ENCODE measurements around the gene GNLY. TPM values are rescaled to one million over a fixed set of nuclear protein-coding genes. Genes with fewer than 3 reads are reported as not detected.
A peak's percentile ranks its signal among the peaks of the same experiment; 100 is the strongest.

Gene GNLY
- total and polyA plus RNA-seq, 2 of the 4 experiments (the other 2 are of a cell fraction): not detected

- H2BK15ac ChIP-seq (ENCODE audit: low read depth, low read length): no peak overlapping the region; the same call in 2 of the 3 replicates
- no peak overlapping the region; the same call in 1 of the 2 replicates for H3K23ac ChIP-seq (ENCODE audit: low read depth, low read length)
- H4K20me1 ChIP-seq (ENCODE audit: insufficient read depth, low read length): peaks cover 7% of the 10 kb centered on the region
- H2BK5ac ChIP-seq (ENCODE audit: low read depth, low read length, poor library complexity, severe bottlenecking): no peak overlapping the region
- H3K27me3 ChIP-seq (ENCODE audit: control insufficient read depth, insufficient read depth, low read length): no peaks in the 10 kb centered on the region
- peaks cover 28% of the 10 kb centered on the region for H3K4me1 ChIP-seq (ENCODE audit: control insufficient read depth, insufficient read depth, low read length)
- TF ChIP-seq BHLHE40 (IDR thresholded peaks at IDR 0.05; ENCODE audit: low read depth, low read length) (no peak), MAZ (IDR thresholded peaks at IDR 0.05; ENCODE audit: borderline replicate concordance, low read depth, low read length) (no peak), USF2 (IDR thresholded peaks at IDR 0.05; ENCODE audit: low read depth, low read length) (no peak), CHD1 (IDR thresholded peaks at IDR 0.05; ENCODE audit: low read depth, low read length) (no peak), SMC3 (IDR thresholded peaks at IDR 0.05; ENCODE audit: low read depth, low read length) (no peak), CTCF (conservative IDR thresholded peaks at IDR 0.05; ENCODE audit: low read depth, low read length) (no peak), NFE2L2 (IDR thresholded peaks at IDR 0.05; ENCODE audit: low read depth, low read length) (no peak), MXI1 (IDR thresholded peaks at IDR 0.05; ENCODE audit: borderline replicate concordance, low read depth, low read length) (no peak), RCOR1 (IDR thresholded peaks at IDR 0.05; ENCODE audit: insufficient replicate concordance, low read length) (no peak), RFX5 (IDR thresholded peaks at IDR 0.05; ENCODE audit: low read depth, low read length) (no peak)
- 60% methylated on average over 1 of the region's 3 CpGs; no CpG with 5 or more reads in 1 of the 2 experiments for WGBS, 2 experiments (ENCODE audit: extremely low coverage in 2 of 2, insufficient read length in 1 of 2)
- no peak overlapping the region for H4K5ac ChIP-seq (ENCODE audit: low read depth, low read length)
- H2BK120ac ChIP-seq (ENCODE audit: low read depth, low read length): no peak overlapping the region; the same call in 1 of the 2 replicates
- peaks cover 4 to 19% of the 10 kb centered on the region in 2 experiments; a peak in 3 of 4 replicates for H3K79me1 ChIP-seq (ENCODE audit: low read depth in 1 of 2, low read length in 2 of 2)
- peaks cover 19% of the 10 kb centered on the region for H3K36me3 ChIP-seq (ENCODE audit: control insufficient read depth, insufficient read depth, low read length)
- H2AFZ ChIP-seq (replicated peaks; ENCODE audit: low read length, poor library complexity): no peak overlapping the region
- ChIA-PET POLR2A (ENCODE audit: unreplicated experiment) (no interaction called here), CTCF (no interaction called here)
- dilution Hi-C loops (cut with HindIII; ENCODE audit: low sequenced_read_pairs, unreplicated experiment): no loop called here
- peak overlapping the region; percentile 80 for H2AK9ac ChIP-seq (replicated peaks; ENCODE audit: low read depth, low read length, poor library complexity)
- H2BK20ac ChIP-seq (ENCODE audit: low read depth, low read length): no peak overlapping the region
- intact Hi-C loops (cut with micrococcal nuclease): no loop called here
- peak overlapping the region; percentile 53; the same call in 1 of the 2 replicates for H3K14ac ChIP-seq (replicated peaks; ENCODE audit: low read depth, low read length)
- H3K9me3 ChIP-seq (ENCODE audit: control insufficient read depth, insufficient read depth, low read length): no peaks in the 10 kb centered on the region
- no TSS peak for BruUV-seq (replicated peaks)
- H3K9me1 ChIP-seq (ENCODE audit: insufficient read depth, low read length): peaks cover 24% of the 10 kb centered on the region
- 0 out of 2 replicates have a peak overlapping the region, but pooled peaks have one; percentile 11 for H2AK5ac ChIP-seq (ENCODE audit: low read depth, low read length)
- no peak overlapping the region for H3K27ac ChIP-seq (ENCODE audit: insufficient read depth, low read length)
- no peak for ATAC-seq (ENCODE audit: low read depth)
- DNase-seq: no peak
- in situ Hi-C loops (cut with MboI; ENCODE audit: low sequenced_read_pairs): no loop called here
- H3K4ac ChIP-seq (ENCODE audit: low read depth, low read length): no peak overlapping the region; the same call in 1 of the 2 replicates
- H3K18ac ChIP-seq (ENCODE audit: low read depth, low read length): no peak overlapping the region
- H3K4me3 ChIP-seq (ENCODE audit: insufficient read depth, low read depth, low read length): no peak overlapping the region
- H3K4me2 ChIP-seq (ENCODE audit: low read depth, low read length): no peak overlapping the region
- no peak overlapping the region for H3K9ac ChIP-seq (ENCODE audit: low read depth, low read length)
- H4K91ac ChIP-seq (ENCODE audit: insufficient read depth, low read depth, low read length): no peak overlapping the region
- H3K56ac ChIP-seq (ENCODE audit: extremely low read depth, insufficient read depth, low read length): no peak overlapping the region
- H4K8ac ChIP-seq (ENCODE audit: low read depth in 2 of 2, low read length in 2 of 2): no peak overlapping the region
Observed at GRCh38 chr2:85653996-85654395, 40.2 kb upstream of the GNLY start.

All from IMR-90 (cell line).